HG03439 (cell line): ENCODE measurements around the gene HMG20A.

Experiments
- ATAC-seq: cut with Tn5 transposase; IDR thresholded peaks from one replicate; pipeline ENCODE4 v1.9.1; 2021; ENCODE audit warnings: mild to moderate bottlenecking, moderate library complexity; ENCODE audit not compliant: unreplicated experiment

HMG20A gene

GRCh38 chr15:77532846-77533245 is 112.2 kb downstream of the HMG20A start:
- no peak for ATAC-seq

GRCh38 chr15:77533578-77534430 is 113.1 kb downstream of the HMG20A start:
- ATAC-seq = no peak
